ENCODE measurements around the gene RERE.

The RERE gene

DNA sequence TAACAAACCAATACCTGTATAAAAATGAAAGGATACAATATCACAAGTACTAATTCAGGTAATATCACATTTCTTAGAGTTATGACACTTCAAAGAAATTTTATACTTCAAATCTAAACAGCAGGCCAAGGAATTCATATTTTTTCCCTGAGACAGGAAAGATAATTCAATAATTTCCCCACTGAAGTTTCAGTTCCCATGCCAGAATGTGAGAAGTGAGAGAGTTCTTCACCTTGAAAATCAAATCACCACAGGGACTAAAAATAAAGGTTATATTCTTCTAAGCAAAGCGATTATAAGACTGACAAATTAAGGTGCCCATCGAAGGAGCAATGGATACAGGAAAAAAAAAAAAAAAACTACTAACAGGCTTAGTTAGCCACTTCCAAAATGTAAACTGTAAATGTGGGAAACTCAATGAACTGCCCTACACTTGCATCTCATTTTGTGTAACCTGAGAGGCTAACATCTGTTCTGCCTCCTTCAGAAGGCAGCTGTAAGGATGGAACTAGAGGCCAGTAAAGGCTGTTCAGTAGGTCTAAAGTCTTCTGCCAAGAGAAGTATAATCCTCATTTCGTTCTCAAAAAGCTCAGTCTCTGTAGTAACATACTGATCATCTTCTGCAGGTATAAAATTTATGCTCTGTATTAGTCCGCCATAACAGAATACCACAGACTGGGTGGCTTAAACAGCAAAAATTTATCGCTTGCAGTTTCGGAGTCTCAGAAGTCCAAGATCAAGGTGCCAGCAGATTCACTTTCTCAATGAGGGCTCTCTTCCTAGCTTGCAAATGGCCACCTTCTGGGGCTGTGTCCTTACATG, 127.8 kb downstream of the RERE start:
- no peak for DNase-seq (ENCODE audit: low read depth in 2 of 2)

DNA sequence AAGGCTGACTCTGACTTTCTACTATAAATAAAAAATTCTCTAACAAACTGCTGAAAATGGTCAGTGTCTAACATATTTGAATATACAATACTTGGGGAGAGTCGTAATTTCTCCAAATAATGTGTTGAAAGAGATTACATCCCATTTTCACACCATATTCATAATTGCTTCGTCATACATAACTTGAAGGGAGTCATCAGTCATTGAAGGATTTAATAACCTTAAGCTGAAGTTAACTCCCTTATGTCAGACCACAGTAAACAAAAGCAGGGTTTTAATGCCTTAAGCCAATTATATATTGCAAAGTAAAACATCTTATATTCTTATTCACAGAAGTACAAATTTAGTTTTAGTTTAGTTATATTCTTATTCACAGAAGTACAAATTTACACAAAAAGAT, 129.9 kb downstream of the RERE start:
- no peak for DNase-seq (ENCODE audit: low read depth in 2 of 2)

DNA sequence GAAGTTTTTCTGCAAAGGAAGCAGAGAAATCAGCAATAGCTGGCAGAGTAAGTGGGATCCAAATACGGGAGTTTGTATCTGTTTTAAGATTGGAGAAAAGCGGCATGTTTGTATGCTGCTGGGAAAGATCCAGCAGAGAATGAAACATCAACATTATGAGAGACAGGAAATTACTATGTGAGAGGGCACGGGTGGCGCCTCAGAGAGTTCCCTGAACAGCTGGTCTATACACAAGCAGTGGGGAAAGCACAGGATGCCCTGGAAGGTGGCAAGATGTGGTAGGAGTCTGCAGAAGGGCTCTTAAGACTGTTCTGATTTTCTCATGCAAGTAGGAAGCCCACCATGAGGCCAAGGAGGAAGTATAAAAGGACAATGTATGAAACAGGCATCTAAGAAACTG, 130.4 kb downstream of the RERE start:
- DNase-seq (ENCODE audit: low read depth in 2 of 2), result no peak

DNA sequence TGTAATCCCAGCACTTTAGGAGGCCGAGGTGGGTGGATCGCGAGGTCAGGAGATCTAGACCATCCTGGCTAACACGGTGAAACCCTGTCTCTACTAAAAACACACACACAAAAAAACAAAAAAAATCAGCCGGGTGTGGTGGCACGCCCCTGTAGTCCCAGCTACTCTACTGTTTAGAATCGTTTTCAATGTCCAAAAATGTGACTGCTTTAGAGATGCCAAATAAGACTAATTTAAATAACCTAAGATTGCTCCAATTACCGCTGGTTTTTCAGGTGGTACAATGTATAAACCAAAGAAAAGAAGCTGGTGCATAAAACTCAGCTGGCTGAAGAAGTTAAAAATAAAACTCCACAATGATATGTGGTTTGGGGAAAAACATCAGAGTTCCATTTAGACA, 132.0 kb downstream of the RERE start:
- DNase-seq (ENCODE audit: low read depth in 2 of 2), result no peak

DNA sequence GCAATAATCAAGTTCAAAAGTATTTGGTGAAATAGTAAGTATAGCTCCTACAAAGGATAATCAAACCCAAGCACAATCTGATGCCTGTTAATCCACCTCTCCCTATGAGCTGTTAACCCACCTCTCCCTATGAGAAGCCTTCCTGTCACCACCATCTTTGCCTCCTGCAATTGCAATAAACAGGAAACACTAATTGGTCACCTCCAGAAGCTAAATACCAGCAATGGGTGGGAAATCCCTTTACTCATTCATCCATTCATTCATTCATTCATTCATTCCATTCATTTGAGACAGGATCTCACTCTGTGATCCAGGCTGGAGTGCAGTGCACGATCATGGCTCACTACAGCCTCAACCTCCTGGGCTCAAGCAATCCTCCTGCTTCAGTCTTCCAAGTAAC, 132.8 kb downstream of the RERE start:
- DNase-seq (ENCODE audit: low read depth in 2 of 2), result no peak

DNA sequence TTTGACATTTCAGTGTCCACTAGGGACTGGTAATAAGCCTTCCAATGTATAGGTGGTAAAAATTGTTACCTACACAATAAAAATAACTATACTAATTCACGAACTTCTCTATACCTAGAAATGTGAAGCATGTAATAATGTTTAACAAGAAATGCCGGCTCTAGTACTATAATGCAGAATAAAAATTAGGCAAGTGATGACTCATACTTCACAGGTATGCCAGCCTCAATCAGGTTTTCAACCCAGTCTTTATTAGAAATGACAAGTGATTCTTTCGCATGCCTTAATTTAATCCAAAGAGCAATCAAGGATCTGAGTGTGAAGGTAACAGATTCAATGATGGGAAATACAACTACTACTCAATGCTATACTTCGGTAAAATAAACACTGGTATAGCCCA, 134.9 kb downstream of the RERE start:
- DNase-seq (ENCODE audit: low read depth in 2 of 2), result no peak

DNA sequence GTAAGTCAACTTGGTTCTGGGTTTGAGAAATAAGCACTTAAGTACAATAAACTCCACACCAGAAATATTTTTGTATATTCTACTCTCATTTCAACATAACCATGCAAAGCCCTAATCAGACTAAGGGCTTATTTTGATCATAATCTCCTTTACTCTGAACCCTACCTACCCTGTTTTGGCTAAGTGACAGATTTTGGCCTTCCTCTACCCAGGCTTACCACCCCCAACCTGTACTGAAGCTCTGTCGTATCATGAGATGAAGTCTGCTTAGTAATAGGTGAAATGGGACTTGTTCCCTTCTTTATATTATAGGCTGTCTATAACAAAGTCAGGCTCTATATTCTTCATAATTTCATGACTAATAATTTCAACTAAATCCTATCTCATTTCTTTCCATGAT, 135.5 kb downstream of the RERE start:
- DNase-seq (ENCODE audit: low read depth in 2 of 2), result no peak

DNA sequence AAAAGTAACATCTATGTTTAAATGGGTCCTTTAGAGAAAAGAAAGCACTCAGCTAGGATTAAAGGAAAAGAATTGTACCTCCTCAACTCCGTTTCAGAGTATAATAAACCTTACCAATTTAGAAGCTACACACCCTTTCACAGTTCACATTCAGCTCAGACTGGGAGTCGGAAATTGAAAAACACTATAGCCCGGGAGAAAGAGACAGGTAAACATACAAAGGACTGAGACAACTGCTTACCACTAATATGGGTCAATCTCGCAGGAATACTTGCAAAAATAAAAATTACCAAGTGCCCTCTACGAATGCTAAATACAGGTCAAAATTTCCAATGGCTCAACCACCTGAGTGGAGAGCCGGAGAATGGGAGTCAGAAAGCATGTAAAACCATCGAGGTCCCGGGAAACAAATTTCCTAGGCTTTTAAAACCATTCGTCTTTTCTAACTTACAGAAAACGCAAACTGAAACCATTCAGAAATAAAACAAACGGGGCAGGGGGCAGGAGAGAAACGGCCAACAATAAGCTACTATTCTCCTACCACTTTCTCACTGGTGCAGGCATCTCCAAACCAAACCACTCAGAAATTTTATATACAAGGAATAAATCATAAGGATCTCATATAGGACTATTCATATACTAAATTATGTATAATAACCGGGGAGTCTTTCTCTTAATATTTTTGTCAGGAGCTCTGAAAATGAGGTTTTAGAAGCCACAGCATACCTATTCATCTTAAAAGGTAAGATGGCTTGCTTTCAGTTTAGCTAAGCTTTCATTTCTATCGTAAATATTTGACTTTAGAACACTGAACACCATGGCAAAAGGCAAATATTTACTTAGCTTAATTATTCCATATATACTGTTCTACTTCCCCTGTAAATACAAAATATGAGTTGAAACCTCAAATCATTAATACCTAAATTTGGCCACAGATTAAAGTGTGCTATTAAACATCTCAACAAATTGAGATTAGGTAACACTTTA, 136.5 kb downstream of the RERE start:
- no peak for DNase-seq (ENCODE audit: low read depth in 2 of 2)

DNA sequence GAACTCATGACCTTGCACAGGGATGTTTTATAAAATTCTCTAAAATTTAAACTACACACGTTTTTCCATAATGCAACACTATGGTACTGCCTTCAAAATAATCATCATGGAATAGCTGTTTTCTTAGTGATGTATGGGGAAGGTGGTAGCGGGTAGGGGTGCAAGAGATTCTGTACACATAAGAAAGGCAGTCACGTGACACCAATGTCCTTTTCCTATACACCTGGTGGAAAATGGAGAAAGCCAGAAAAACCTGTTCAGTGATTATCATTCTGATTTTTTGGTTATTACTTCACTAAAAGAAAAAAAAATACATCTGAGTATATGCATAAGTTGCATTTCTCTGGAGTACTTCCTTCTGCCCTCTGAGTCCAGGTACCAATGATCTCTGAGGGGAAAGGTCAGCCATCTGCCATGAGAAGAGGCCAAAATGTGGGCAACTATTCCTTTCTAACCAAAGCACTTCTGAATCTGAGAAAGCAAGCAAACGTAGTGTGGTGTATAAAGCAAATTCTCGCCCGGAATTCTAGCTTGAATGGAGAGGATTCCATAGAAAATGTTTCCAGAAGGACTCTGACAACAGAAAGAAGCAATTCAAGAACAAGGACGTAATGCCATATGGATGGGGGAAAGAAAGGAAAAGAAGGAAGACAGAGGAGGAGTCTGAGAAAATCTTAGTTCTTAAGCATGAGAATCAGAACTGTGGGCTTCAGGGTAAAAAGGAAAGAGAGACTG, 137.3 kb downstream of the RERE start:
- DNase-seq (ENCODE audit: low read depth in 2 of 2), result no peak

DNA sequence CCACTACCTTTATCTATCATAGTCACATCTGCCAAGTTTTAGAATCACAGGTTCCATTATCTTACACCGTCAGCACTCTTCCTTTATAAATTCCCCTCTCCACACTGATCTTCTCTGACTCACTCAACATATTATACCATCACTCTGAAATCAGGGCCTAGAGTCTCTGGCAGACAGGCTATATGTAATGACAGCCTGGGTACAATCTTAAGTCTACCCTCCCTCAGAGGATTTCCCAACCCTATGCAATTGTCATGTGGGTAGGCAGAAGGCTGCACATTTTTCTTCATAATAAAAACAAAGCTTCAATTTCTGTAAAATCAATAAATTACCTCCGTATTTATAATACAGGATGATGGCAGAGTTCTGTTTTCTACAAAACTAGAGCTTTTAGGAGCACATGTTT, 138.0 kb downstream of the RERE start:
- DNase-seq (ENCODE audit: low read depth in 2 of 2), result no peak

DNA sequence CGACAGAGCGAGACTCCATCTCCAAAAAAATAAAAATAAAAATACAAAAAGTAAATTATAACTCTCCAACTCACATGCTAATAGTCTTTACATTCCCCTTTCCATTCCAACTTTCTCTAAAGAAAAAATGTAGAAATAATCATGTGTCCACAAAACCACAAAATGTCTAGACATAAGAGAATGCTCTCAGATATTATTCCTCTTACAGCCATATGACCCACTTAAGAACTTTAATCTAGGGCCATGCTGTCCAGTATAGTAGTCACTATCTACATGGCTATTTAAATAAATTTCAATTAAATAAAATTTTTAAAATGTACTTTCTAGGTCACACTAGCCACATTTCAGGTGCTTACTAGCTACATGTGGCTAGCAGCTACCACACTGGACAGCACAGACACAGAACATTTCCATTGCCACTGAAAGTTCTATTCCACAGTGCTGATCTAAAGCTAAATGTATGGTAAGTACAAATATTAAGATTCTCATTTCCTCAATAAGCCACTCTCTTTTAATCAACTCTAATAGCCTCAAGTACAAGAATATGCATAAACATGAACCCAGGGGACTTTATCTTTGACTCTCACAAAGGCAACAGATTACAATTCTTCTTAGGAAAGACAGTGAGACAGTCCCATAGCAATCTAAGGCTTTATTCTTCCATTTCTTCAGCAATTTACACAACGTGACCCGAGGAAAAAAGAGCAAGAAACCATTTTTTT, 138.6 kb downstream of the RERE start:
- no peak for DNase-seq (ENCODE audit: low read depth in 2 of 2)

DNA sequence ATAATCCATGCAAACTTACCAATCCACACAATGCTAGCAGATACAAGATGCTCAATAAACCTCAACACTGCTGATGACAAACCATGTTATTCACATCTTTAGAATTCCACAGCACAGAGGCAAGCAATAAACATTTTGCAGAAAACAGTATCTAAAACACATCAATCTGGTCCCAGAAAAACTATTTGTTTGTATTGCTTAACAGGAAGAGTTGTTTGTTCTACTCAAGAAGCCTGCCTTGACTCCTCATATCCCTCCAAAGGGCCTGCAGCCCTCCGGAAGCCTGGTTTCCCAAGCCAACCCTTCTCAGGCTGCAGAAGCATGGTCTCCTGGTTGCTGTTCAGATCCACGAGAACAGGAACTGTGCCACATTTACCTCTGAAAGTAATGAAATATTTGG, 139.7 kb downstream of the RERE start:
- no peak for DNase-seq (ENCODE audit: low read depth in 2 of 2)

DNA sequence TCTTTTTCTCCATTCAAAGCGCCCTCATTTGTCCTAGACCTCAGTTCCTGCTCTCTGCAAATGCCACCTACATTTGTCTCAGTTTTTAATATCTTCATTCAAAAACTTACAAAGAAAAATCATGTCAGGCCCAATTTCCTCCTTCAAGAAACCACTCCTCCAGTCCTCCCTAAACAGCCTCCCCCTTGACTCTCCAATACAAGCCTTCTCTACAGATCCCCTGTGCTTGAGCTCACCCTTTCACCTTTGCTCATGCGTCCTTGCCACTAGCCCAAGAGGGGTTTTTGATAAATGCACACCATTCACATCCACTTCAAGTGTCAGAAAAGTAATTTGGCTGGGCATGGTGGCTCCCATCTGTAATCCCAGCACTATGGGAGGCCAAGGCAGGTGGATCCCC, 140.6 kb downstream of the RERE start:
- DNase-seq (ENCODE audit: low read depth in 2 of 2), result no peak

DNA sequence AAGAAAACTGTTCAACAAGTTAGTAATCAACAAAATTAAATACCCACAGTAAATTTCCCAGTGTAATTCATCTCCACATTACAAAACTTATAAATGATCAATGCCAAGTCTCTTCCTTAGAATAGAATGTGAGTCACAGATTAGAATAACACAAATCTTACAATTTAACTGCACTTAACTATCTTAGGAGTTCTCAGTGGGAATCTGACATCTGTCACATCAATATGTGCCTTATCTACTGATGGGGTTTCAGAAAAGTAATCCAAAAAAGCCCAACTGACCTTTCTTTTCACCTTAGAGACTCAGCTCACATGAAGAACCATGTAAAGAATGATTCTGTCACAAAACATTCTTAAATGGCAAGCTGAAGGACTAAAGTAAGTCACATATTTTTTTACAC, 141.4 kb downstream of the RERE start:
- no peak for DNase-seq (ENCODE audit: low read depth in 2 of 2)

DNA sequence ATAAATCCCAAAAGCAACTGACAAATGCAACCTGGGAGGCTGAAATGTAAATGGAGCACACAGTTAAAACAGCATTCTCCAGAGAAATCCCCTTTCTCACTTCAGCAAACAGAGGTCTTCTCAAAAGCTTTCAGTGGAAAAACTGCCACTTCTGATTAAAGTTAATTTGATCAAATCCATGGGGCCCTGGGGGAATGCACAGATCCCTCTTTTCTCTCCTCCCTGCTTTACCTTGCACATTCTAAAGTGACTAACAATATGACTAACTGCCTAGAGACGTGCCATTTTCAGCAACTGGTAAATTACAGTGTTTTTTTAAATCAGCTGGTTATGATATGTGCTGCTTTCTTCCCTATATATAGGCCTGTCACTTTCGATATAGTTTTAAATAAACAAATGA, 142.5 kb downstream of the RERE start:
- DNase-seq (ENCODE audit: low read depth in 2 of 2), result no peak

DNA sequence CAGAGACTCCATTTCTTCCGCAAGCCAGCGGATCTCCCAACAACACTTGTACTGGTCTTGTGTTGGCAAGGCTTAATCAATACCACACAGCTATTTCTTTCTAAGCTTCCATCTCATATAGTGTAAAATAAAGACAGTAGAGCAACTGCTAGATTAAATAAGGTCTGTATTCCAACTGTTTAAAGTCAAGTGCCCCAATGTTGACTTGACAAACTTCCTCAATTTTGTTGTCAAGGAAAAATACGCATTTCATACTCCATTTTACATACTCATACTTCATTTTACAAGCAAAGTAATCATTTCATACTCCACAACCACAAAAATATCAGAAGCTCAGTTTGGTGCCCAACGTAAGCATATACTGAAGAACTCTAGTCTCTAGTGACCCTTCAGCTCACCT, 143.0 kb downstream of the RERE start:
- no peak for DNase-seq (ENCODE audit: low read depth in 2 of 2)

DNA sequence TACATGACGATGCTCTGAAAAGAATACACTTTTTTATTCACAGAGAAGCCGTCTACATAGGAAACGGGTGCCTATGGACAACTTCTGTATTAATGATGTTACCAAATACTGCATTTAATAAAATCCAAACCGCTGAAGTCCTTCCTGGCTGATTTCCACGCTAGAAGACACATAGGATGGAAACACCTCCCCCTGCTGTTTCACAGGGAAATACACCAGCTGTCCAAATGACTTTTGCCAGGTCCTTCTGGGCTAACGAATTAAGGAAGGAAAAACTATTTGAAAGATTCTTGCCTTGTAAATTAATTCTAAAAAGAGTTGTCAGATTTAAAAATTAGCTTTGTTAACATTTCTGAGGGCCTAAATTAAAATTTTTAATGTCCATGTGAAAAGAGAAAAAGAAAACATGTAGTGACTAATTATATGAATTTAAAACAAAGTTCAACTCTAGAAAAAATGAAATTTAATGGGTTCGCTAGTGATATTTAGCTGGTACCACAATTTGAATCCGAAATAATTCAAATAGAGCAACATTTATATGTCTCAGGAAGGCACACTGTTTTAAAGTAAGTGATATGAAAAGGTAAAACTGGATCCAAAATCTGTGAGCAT, 146.0 kb downstream of the RERE start:
- no peak for DNase-seq (ENCODE audit: low read depth in 2 of 2)

DNA sequence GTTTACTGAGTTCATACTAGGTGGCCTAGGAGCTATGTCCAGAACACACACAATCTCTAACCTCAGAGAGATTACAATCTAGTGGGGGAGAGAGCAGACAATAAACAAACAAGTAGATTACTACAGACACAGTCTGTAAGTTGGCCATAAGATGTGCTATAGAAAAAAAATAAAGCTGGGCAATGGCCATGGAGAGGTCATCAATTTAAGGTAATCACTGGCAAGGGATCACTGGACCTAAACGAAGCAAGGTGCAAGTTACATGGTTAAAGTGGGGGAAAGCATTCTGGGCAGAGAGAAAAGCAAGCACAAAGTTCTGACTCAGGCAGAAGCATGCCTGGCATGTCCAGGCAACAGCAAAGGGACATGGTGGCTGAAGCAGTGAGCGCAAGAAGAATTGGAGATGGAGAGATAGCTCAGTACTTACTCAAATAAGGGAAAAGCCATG, 147.0 kb downstream of the RERE start:
- DNase-seq (ENCODE audit: low read depth in 2 of 2), result no peak

DNA sequence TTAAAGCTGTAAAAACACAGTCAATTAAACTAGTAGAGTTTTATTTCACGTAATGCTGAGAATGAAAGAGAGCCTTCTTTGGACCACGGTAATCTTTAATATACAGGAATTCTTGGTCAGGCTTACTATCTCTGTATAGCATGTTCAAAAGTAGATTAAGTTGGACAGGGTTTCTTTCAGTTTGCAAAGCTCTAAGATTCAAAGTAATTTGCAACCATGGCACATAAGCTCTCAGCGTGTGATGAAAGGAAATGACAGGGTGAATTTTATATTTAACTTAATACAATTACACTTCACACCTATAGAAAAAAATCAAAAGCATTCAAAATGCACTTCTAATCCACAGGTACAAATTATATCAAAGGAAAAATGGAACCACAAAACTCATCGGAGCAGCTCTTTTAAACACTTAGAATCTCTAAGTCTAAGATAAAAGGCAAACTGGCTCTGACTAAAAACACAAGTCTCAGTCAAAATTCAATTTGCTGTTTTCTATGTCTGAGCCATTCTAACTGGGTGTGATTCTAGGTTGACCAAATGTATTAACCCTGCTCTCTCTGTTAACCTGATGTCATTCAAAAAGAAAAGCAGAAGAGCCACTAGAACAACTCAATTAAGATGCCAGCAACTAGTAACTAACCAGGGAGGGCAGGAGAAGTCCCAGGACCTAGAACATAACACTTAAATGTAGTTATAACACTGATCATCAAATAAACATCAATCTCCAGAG, 147.7 kb downstream of the RERE start:
- DNase-seq (ENCODE audit: low read depth in 2 of 2), result no peak

DNA sequence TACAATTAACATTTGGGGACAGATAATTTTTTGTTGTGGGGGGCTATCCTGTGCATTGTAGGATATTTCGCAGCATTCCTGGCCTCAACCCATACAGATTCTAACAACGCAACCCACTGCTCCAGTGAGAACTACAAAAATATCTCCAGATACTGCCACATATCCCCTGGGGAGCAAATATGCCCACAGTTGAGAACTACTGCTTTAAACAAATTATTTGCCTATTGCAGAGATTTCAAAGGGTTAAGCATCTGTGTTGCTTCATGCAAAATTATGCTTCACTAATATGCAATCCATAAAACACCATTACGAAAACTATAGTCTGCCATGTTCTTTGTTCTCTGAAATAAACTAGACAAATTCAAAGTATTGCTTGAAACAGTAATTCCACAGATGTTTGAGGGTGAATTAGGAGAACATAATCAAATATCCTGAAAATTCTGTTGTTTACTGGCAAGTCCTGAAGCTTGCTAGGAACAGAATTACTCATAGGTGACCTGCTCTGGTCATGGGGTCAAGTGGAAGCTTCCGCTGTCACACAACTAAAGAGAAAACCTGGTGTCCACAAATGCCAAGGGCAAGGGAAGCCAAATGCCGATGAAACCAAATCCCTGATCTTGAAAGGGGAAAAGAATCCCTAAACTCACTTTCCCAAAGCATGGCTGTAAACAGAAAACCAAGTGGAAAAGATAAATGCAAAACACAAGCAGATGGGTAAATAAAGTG, 149.4 kb downstream of the RERE start:
- no peak for DNase-seq (ENCODE audit: low read depth in 2 of 2)

All from stimulated activated CD8-positive, alpha-beta memory T cell treated with anti-CD3 and anti-CD28 coated beads, Interleukin-2, amount 100 ng/mL, for 1 hour (primary cell).